ENCODE measurements around the gene CACNG1. TPM values are rescaled to one million over a fixed set of nuclear protein-coding genes. Genes with fewer than 3 reads are reported as not detected.

Gene CACNG1
- total RNA-seq, 1 donor from 2014 or later, result 0.44 TPM

GRCh38 chr17:67020293-67020766 is 24.0 kb upstream of the CACNG1 start:
- Mint-ChIP-seq H3K9me3 (no peaks in the 10 kb centered on the region), H3K4me3 (no peak overlapping the region), H3K27me3 (ENCODE audit: low read depth) (no peaks in the 10 kb centered on the region), H3K36me3 (ENCODE audit: low read depth) (no peaks in the 10 kb centered on the region), H3K4me1 (peaks cover 21% of the 10 kb centered on the region), H3K27ac (ENCODE audit: unreplicated experiment) (no peak overlapping the region)
- DNase-seq (ENCODE audit: low read depth, low spot score), result no peak
- TF ChIP-seq CTCF (conservative IDR thresholded peaks at IDR 0.05), result no peak

- Mint-ChIP-seq H3K27ac (ENCODE audit: unreplicated experiment) (no peak overlapping the region), H3K36me3 (ENCODE audit: low read depth) (no peaks in the 10 kb centered on the region), H3K9me3 (no peaks in the 10 kb centered on the region), H3K27me3 (ENCODE audit: low read depth) (no peaks in the 10 kb centered on the region), H3K4me3 (no peak overlapping the region), H3K4me1 (peaks cover 21% of the 10 kb centered on the region)
- no peak for TF ChIP-seq CTCF (conservative IDR thresholded peaks at IDR 0.05)
- DNase-seq (ENCODE audit: low read depth, low spot score), result no peak
Measured at GRCh38 chr17:67021196-67021595, 23.2 kb upstream of the CACNG1 start.

- H3K27me3 Mint-ChIP-seq (ENCODE audit: low read depth), result no peaks in the 10 kb centered on the region
- TF ChIP-seq CTCF (conservative IDR thresholded peaks at IDR 0.05), result no peak
- H3K4me3 Mint-ChIP-seq, result no peak overlapping the region
- H3K27ac Mint-ChIP-seq (ENCODE audit: unreplicated experiment), result no peak overlapping the region
- no peaks in the 10 kb centered on the region for H3K9me3 Mint-ChIP-seq
- H3K4me1 Mint-ChIP-seq, result peaks cover 21% of the 10 kb centered on the region
- H3K36me3 Mint-ChIP-seq (ENCODE audit: low read depth), result no peaks in the 10 kb centered on the region
- no peak for DNase-seq (ENCODE audit: low read depth, low spot score)
Measured at GRCh38 chr17:67021743-67022450, 22.5 kb upstream of the CACNG1 start.

GRCh38 chr17:67022451-67022810 is 21.9 kb upstream of the CACNG1 start:
- Mint-ChIP-seq H3K4me3 (no peak overlapping the region), H3K36me3 (ENCODE audit: low read depth) (no peaks in the 10 kb centered on the region), H3K4me1 (peaks cover 21% of the 10 kb centered on the region), H3K27ac (ENCODE audit: unreplicated experiment) (no peak overlapping the region), H3K9me3 (no peaks in the 10 kb centered on the region), H3K27me3 (ENCODE audit: low read depth) (no peaks in the 10 kb centered on the region)
- TF ChIP-seq CTCF (conservative IDR thresholded peaks at IDR 0.05), result no peak
- no peak for DNase-seq (ENCODE audit: low read depth, low spot score)

GRCh38 chr17:67024736-67025135 is 19.6 kb upstream of the CACNG1 start:
- TF ChIP-seq CTCF (conservative IDR thresholded peaks at IDR 0.05), result no peak
- H3K27me3 Mint-ChIP-seq (ENCODE audit: low read depth), result no peaks in the 10 kb centered on the region
- no peak overlapping the region for H3K27ac Mint-ChIP-seq (ENCODE audit: unreplicated experiment)
- H3K36me3 Mint-ChIP-seq (ENCODE audit: low read depth), result peaks cover 1% of the 10 kb centered on the region
- no peak for DNase-seq (ENCODE audit: low read depth, low spot score)
- H3K9me3 Mint-ChIP-seq, result no peaks in the 10 kb centered on the region
- no peak overlapping the region for H3K4me3 Mint-ChIP-seq
- peaks cover 4% of the 10 kb centered on the region for H3K4me1 Mint-ChIP-seq
